ENCODE results near the gene LRCH4. TPM values are rescaled to one million over a fixed set of nuclear protein-coding genes. Genes with fewer than 3 reads are reported as not detected.
A peak's percentile ranks its signal among the peaks of the same experiment; 100 is the strongest.
"Not testable (repeated sequence)": the region's sequence is repeated elsewhere in the genome, so short reads cannot be mapped to it uniquely, and the experiment has no call there.

Gene LRCH4
- total RNA-seq, 4 donors from 2014 or later = 115 to 508 (median 151) TPM

- Histone ChIP-seq H3K27ac (peak overlapping the region; percentile 88 to 93 (median 90)), H3K36me3 (peaks cover 0 to 7% (median 1%) of the 10 kb centered on the region in 4 donors), H3K4me1 (peaks cover 42 to 84% (median 76%) of the 10 kb centered on the region in 4 donors), H3K4me3 (peak overlapping the region in 1 of 4 donors; percentile 15), H3K27me3 (no peaks in the 10 kb centered on the region), H3K9me3 (no peaks in the 10 kb centered on the region)
- in situ Hi-C loops (cut with MboI; ENCODE audit: low pct_ligation_motif_present in 1 of 4, low pct_unique_long_range_greater_than_20kb in 1 of 4, low sequenced_read_pairs in 3 of 4) (no loop called here), intact Hi-C loops (cut with DNase I; ENCODE audit: low total_unique reads) (no loop called here)
- TF ChIP-seq EP300 (IDR thresholded peaks at IDR 0.05; ENCODE audit: low read depth) = peak; percentile 29
- TF ChIP-seq, protein P1, sequence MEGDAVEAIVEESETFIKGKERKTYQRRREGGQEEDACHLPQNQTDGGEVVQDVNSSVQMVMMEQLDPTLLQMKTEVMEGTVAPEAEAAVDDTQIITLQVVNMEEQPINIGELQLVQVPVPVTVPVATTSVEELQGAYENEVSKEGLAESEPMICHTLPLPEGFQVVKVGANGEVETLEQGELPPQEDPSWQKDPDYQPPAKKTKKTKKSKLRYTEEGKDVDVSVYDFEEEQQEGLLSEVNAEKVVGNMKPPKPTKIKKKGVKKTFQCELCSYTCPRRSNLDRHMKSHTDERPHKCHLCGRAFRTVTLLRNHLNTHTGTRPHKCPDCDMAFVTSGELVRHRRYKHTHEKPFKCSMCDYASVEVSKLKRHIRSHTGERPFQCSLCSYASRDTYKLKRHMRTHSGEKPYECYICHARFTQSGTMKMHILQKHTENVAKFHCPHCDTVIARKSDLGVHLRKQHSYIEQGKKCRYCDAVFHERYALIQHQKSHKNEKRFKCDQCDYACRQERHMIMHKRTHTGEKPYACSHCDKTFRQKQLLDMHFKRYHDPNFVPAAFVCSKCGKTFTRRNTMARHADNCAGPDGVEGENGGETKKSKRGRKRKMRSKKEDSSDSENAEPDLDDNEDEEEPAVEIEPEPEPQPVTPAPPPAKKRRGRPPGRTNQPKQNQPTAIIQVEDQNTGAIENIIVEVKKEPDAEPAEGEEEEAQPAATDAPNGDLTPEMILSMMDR (IDR thresholded peaks at IDR 0.05) = peak in 2 of 5 experiments; percentile 25 to 31
- TF ChIP-seq POLR2A (IDR thresholded peaks at IDR 0.05) = no peak
- peak in 1 of 3 donors; percentile 58 for TF ChIP-seq POLR2AphosphoS5 (IDR thresholded peaks at IDR 0.05)
- WGBS, 2 donors (ENCODE audit: low coverage in 1 of 2) = 13 to 15% methylated on average over 2 to 3 of the region's 3 CpGs
- peak; percentile 39 for DNase-seq
Observed at GRCh38 chr7:100545360-100546128, 40.4 kb downstream of the LRCH4 start.

DNA sequence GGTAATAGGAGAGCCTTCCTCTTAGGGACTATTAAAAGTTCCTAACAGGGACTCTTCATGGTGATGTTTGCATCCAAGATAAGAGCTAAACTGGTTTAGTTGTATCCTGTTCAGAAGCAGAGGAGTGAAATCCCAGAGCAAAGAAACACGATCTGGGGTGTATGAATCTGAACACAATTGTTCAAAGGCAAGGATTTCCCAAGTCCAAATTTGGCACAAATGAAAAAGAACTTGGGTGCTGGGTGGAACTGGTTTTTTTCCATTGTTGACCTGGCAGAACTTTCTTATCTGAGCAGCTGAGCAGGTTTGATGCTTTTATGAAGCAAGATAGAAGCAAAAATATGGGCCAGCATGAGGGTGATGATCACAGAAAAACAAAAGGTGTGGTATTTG lies 41.0 kb downstream of the LRCH4 start:
- peak overlapping the region; percentile 88 to 93 (median 90) for H3K27ac ChIP-seq
- no peaks in the 10 kb centered on the region for H3K9me3 ChIP-seq
- TF ChIP-seq POLR2AphosphoS5 (IDR thresholded peaks at IDR 0.05) (no peak), POLR2A (IDR thresholded peaks at IDR 0.05) (no peak), EP300 (IDR thresholded peaks at IDR 0.05; ENCODE audit: low read depth) (no peak)
- TF ChIP-seq, protein P1 (IDR thresholded peaks at IDR 0.05) = no peak
- H3K27me3 ChIP-seq = no peaks in the 10 kb centered on the region
- WGBS, 2 donors (ENCODE audit: low coverage in 1 of 2) = 5% methylated on average over 1 of the region's 1 CpG; no CpG with 5 or more reads in 1 of the 2 donors
- no peak overlapping the region for H3K4me3 ChIP-seq
- peaks cover 48 to 88% (median 82%) of the 10 kb centered on the region in 4 donors for H3K4me1 ChIP-seq
- DNase-seq = no peak
- in situ Hi-C loops (cut with MboI; ENCODE audit: low pct_ligation_motif_present in 1 of 4, low pct_unique_long_range_greater_than_20kb in 1 of 4, low sequenced_read_pairs in 3 of 4) = no loop called here
- H3K36me3 ChIP-seq = peaks cover 0 to 6% (median 0%) of the 10 kb centered on the region in 4 donors
- intact Hi-C loops (cut with DNase I; ENCODE audit: low total_unique reads) = no loop called here

DNA sequence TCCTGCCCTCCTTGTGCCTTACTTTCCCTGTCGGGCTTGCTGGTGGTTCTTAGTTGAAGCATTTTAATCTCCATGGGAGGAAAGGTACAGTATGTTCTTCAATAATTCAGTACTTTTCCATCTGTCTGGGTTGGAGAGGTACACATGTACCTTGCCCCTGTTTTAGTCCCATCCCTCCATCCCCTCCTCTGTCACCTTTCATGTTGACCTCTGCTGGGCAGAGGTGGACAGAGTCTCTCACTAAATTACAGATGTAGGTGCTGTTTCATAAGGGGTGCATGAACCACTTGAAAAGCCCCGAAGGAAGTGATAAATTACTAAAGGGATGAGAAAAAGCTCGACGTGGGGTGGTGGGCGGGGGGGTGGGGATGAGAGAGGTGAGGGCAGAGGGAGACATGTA lies 41.5 kb downstream of the LRCH4 start:
- Histone ChIP-seq H3K4me3 (no peak overlapping the region), H3K27ac (peak overlapping the region; percentile 88 to 93 (median 90)), H3K36me3 (peaks cover 0 to under 1% (median 0%) of the 10 kb centered on the region in 4 donors), H3K9me3 (no peaks in the 10 kb centered on the region), H3K4me1 (peaks cover 48 to 92% (median 87%) of the 10 kb centered on the region in 4 donors), H3K27me3 (no peaks in the 10 kb centered on the region)
- intact Hi-C loops (cut with DNase I; ENCODE audit: low total_unique reads) (no loop called here), in situ Hi-C loops (cut with MboI; ENCODE audit: low pct_ligation_motif_present in 1 of 4, low pct_unique_long_range_greater_than_20kb in 1 of 4, low sequenced_read_pairs in 3 of 4) (no loop called here)
- TF ChIP-seq, protein P1 (IDR thresholded peaks at IDR 0.05) = no peak
- TF ChIP-seq POLR2A (IDR thresholded peaks at IDR 0.05) = no peak
- no peak for TF ChIP-seq POLR2AphosphoS5 (IDR thresholded peaks at IDR 0.05)
- no peak for TF ChIP-seq EP300 (IDR thresholded peaks at IDR 0.05; ENCODE audit: low read depth)
- 20 to 40% methylated on average over 2 to 5 of the region's 5 CpGs for WGBS, 2 donors (ENCODE audit: low coverage in 1 of 2)
- DNase-seq = no peak

- WGBS, 2 donors (ENCODE audit: low coverage in 1 of 2) = 46 to 67% methylated on average over 1 of the region's 1 CpG
- intact Hi-C loops (cut with DNase I; ENCODE audit: low total_unique reads) (no loop called here), in situ Hi-C loops (cut with MboI; ENCODE audit: low pct_ligation_motif_present in 1 of 4, low pct_unique_long_range_greater_than_20kb in 1 of 4, low sequenced_read_pairs in 3 of 4) (no loop called here)
- Histone ChIP-seq H3K27ac (peak overlapping the region; percentile 88 to 93 (median 90)), H3K36me3 (no peaks in the 10 kb centered on the region), H3K9me3 (no peaks in the 10 kb centered on the region), H3K27me3 (no peaks in the 10 kb centered on the region), H3K4me1 (peaks cover 48 to 89% (median 84%) of the 10 kb centered on the region in 4 donors), H3K4me3 (no peak overlapping the region)
- TF ChIP-seq EP300 (IDR thresholded peaks at IDR 0.05; ENCODE audit: low read depth) = no peak
- TF ChIP-seq POLR2A (IDR thresholded peaks at IDR 0.05) = no peak
- TF ChIP-seq POLR2AphosphoS5 (IDR thresholded peaks at IDR 0.05) = no peak
- TF ChIP-seq, protein P1 (IDR thresholded peaks at IDR 0.05) = no peak
- DNase-seq = no peak
Observed at GRCh38 chr7:100543586-100543985, 42.3 kb downstream of the LRCH4 start.

DNA sequence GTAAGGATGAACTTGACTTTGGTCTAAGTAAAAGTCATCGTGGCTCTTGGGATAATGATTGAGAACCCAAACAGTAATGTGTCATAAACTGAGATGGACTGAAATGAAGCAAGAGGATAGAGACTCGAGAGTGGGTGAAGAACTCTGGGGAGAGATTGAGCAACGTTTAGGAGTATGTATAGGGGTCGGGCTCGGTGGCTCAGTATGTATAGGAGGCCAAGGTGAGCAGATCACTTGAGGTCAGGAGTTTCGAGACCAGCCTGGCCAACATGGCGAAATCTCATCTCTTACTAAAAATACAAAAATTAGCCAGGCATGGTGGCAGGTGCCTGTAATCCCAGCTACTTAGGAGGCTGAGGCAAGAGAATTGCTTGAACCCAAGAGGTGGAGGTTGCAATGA lies 44.6 kb downstream of the LRCH4 start:
- DNase-seq; H3K27me3 ChIP-seq; intact Hi-C loops (cut with DNase I; ENCODE audit: low total_unique reads); H3K36me3 ChIP-seq; H3K4me3 ChIP-seq; in situ Hi-C loops (cut with MboI; ENCODE audit: low pct_ligation_motif_present in 1 of 4, low pct_unique_long_range_greater_than_20kb in 1 of 4, low sequenced_read_pairs in 3 of 4); H3K9me3 ChIP-seq: not testable (repeated sequence)
- WGBS, 2 donors (ENCODE audit: low coverage in 1 of 2) = 75% methylated on average over 7 of the region's 7 CpGs; no CpG with 5 or more reads in 1 of the 2 donors
- peak overlapping the region in 1 of 4 donors; percentile 93 for H3K27ac ChIP-seq
- peaks cover 31 to 74% (median 66%) of the 10 kb centered on the region in 4 donors for H3K4me1 ChIP-seq

Measured in transverse colon (tissue), 4 donors.